ENCODE data around the gene C16orf89.

DNA sequence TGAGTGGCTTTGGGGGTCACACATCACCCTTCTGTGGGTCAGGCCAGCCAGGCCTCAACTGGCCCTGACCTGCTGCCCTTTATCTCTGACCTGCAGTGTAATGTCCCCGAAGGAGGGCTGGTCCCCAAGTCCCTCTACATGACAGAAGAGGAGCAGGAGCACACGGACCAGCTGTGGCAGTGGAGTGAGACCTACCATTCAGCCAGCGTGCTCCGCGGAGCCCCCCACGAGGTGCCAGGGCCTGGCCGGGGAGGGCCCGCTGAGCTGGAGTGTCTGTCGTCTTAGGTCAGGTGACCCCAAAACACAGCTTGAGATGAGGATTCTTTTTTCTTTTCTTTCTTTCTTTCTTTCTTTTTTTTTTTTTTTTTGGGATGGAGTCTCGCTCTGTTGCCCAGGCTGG is 58.5 kb downstream of the C16orf89 start:
- TF ChIP-seq POLR2A (IDR thresholded peaks at IDR 0.05; ENCODE audit: low read depth) = no peak
- no peak for TF ChIP-seq POLR2AphosphoS5 (IDR thresholded peaks at IDR 0.05)
- TF ChIP-seq, protein P1, sequence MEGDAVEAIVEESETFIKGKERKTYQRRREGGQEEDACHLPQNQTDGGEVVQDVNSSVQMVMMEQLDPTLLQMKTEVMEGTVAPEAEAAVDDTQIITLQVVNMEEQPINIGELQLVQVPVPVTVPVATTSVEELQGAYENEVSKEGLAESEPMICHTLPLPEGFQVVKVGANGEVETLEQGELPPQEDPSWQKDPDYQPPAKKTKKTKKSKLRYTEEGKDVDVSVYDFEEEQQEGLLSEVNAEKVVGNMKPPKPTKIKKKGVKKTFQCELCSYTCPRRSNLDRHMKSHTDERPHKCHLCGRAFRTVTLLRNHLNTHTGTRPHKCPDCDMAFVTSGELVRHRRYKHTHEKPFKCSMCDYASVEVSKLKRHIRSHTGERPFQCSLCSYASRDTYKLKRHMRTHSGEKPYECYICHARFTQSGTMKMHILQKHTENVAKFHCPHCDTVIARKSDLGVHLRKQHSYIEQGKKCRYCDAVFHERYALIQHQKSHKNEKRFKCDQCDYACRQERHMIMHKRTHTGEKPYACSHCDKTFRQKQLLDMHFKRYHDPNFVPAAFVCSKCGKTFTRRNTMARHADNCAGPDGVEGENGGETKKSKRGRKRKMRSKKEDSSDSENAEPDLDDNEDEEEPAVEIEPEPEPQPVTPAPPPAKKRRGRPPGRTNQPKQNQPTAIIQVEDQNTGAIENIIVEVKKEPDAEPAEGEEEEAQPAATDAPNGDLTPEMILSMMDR (IDR thresholded peaks at IDR 0.05) = no peak

All from esophagus muscularis mucosa (tissue), 3 donors.